ENCODE data around the gene CPTP.

Gene CPTP

DNA sequence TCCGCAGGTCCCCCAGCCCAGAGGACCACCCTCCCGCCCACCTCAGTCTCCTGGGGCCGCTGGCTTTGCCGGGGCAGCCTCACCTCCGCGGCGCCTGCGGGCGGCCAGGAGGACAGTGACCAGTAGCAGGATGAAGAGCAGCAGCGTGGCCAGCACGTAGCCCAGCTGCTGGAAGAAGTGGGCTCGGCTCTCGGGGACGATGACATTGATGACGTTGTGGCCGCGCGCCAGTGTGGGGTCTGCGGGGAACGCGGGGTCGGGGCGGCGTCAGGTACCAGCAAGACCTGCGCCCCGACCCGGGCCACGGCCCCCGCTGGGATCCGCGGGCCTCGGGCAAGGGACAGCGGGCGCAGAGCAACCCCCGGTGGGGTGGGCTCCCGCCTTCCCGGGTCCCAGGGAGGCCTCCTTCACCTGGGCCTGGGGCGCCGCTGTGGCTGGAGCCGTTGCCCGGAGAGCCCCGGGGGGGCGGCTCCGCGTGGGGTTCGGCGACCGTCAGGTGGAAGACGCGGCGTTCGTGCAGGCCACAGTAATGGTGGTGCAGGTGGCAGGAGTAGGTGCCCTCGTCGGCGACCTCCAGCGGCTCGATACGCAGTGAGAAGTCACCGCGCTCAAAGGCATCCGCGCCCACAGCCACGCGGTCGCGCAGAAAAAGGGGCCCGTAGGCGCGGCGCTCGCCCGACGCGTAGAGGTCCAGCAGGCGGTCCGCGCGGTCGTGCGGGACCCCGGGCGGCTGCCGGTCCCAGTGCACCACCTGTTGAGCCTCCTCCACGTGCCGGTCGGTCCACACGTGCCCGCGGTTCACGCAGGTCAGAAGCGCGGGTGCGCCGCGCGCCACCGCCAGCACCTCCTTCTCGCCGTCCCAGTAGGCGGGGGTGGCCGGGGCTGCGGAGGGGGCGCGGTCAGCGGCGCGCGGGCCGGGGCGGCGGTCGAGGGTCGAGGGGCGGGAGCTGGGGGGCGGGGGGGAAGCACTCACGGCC, 30.0 kb downstream of the CPTP start:
- TF ChIP-seq, protein P1, sequence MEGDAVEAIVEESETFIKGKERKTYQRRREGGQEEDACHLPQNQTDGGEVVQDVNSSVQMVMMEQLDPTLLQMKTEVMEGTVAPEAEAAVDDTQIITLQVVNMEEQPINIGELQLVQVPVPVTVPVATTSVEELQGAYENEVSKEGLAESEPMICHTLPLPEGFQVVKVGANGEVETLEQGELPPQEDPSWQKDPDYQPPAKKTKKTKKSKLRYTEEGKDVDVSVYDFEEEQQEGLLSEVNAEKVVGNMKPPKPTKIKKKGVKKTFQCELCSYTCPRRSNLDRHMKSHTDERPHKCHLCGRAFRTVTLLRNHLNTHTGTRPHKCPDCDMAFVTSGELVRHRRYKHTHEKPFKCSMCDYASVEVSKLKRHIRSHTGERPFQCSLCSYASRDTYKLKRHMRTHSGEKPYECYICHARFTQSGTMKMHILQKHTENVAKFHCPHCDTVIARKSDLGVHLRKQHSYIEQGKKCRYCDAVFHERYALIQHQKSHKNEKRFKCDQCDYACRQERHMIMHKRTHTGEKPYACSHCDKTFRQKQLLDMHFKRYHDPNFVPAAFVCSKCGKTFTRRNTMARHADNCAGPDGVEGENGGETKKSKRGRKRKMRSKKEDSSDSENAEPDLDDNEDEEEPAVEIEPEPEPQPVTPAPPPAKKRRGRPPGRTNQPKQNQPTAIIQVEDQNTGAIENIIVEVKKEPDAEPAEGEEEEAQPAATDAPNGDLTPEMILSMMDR (IDR thresholded peaks at IDR 0.05; ENCODE audit: low read depth, low read length): no peak
- Histone ChIP-seq H3K4me3 (ENCODE audit: low read depth, low read length) (no peak overlapping the region), H3K27me3 (ENCODE audit: insufficient read depth, low read depth, severe bottlenecking) (no peaks in the 10 kb centered on the region), H3K9me3 (ENCODE audit: severe bottlenecking) (no peaks in the 10 kb centered on the region), H3K27ac (peak overlapping the region; percentile 73), H3K36me3 (peaks cover 31% of the 10 kb centered on the region)
- no peak for DNase-seq

DNA sequence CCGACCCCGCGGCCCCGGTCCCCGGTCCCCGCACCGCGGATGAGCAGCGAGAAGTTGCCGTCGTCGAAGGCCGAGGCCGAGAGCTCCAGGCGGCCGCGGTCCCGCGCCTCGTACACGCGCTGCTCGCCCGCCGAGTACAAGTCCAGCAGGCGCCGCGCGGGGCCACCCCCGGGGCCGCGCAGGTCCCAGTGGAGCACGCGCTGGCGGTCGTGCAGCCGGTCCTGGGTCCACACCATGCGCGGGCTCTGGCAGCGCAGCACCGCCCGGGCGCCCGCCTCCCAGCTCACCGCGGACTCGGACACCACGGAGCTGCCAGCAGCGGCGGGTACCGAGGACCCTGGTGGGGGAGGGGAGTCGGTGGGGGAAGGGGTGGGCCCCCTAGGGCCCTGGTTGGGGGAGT, 30.8 kb downstream of the CPTP start:
- no peak overlapping the region for H3K27ac ChIP-seq
- H3K9me3 ChIP-seq (ENCODE audit: severe bottlenecking): no peaks in the 10 kb centered on the region
- H3K27me3 ChIP-seq (ENCODE audit: insufficient read depth, low read depth, severe bottlenecking): no peaks in the 10 kb centered on the region
- TF ChIP-seq, protein P1 (IDR thresholded peaks at IDR 0.05; ENCODE audit: low read depth, low read length): no peak
- H3K4me3 ChIP-seq (ENCODE audit: low read depth, low read length): no peak overlapping the region
- DNase-seq: no peak
- H3K36me3 ChIP-seq: peaks cover 31% of the 10 kb centered on the region

DNA sequence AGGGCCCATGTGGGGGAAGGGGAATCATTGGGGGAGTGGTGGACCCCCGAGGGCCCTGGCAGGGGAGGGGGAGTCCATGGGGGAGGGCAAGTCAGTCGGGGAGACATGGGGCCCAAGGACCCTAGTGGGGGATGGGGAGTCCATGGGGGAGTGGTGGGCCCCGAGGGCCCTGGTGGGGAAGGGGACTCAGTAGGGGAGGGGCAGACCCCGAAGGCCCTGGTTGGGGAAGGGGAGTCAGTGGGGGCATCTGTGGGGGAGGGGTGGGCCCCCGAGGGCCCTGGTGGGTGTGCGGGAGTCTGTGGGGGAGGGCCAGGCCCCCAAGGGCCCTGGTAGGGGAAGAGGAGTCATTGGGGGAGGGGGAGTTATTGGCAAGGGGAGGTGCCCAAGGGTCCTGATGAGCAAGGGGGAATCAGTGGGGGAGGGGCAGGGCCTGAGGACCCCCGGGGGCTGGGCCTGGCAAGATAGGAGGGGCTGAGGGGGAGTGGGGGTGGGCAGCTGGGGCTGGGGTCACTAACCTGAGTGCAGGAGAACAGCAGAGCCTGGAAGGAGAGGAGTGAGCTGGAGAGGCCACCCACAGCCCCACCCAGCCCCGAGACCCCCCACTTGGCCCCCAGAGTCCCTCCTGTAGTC, 31.7 kb downstream of the CPTP start:
- DNase-seq: no peak
- Histone ChIP-seq H3K9me3 (ENCODE audit: severe bottlenecking) (no peaks in the 10 kb centered on the region), H3K36me3 (peaks cover 31% of the 10 kb centered on the region), H3K27me3 (ENCODE audit: insufficient read depth, low read depth, severe bottlenecking) (no peaks in the 10 kb centered on the region), H3K27ac (no peak overlapping the region), H3K4me3 (ENCODE audit: low read depth, low read length) (peak overlapping the region; percentile 86)
- TF ChIP-seq, protein P1 (IDR thresholded peaks at IDR 0.05; ENCODE audit: low read depth, low read length): no peak

DNA sequence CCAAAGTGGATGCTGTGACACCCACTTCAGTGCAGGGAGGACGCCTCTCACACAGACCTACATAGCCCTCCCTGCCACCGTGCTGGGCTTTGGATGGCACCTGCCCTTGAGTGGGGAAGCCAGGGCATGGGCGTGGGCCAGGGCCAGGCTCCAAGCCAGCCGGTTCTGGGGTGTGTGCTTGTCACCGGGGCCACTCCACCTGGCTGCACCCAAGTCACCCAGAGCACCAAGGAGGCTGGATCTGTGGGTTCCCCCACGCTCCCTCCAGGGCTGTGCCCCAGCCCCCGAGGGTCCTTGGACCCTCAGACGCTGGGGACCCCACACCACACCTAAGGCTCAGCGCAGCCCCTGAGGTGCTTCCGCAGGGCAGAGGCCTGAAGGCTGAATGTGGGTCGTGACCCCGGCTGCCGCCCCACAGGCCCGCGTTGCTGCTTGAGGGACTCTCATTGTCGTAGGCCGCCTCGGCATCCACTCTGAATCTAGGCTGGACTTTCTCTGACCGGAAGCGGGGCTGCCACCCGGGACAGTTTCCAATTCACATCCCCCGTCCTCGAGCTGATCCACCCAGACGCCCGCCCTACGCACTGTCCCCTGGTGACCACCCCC, 32.3 kb downstream of the CPTP start:
- H3K4me3 ChIP-seq (ENCODE audit: low read depth, low read length): peak overlapping the region; percentile 86
- H3K27ac ChIP-seq: peak overlapping the region; percentile 95
- TF ChIP-seq, protein P1 (IDR thresholded peaks at IDR 0.05; ENCODE audit: low read depth, low read length): no peak
- no peaks in the 10 kb centered on the region for H3K9me3 ChIP-seq (ENCODE audit: severe bottlenecking)
- no peak for DNase-seq
- H3K27me3 ChIP-seq (ENCODE audit: insufficient read depth, low read depth, severe bottlenecking): no peaks in the 10 kb centered on the region
- H3K36me3 ChIP-seq: peaks cover 31% of the 10 kb centered on the region

DNA sequence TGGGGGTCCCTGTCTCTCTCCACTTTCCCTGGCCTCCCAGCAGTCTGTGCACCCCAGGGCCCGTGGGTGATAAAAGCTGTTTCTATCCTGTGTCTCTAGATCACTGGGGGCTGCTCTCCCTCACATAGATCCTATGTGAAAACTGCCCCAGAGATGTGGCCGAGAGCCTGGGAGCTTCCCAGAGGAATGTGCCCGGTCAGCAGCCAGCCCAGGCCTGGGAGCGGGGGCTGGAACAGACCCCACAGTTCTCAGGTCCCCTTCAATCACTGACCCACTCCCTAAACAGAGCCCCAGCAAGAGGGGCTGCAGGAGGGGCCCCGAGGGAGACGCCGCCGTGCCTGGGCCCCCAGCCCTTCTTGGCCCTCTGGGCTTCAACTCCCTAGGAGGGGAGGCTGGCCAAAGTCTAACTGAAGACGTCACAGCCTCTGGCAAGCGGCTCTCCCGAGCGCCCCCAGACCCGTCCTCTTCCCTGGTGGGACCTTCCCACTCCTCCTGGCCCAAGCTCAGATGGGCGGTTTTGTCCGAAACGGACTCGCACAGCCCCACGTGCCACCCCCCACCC, 33.4 kb downstream of the CPTP start:
- DNase-seq: peak; percentile 43

More for the DNA sequence above, 33.4 kb downstream of the CPTP start:
- TF ChIP-seq, protein P1 (IDR thresholded peaks at IDR 0.05; ENCODE audit: low read depth, low read length): no peak
- no peaks in the 10 kb centered on the region for H3K9me3 ChIP-seq (ENCODE audit: severe bottlenecking)
- peak overlapping the region; percentile 95 for H3K27ac ChIP-seq
- peaks cover 22% of the 10 kb centered on the region for H3K36me3 ChIP-seq
- H3K27me3 ChIP-seq (ENCODE audit: insufficient read depth, low read depth, severe bottlenecking): no peaks in the 10 kb centered on the region
- peak overlapping the region; percentile 86 for H3K4me3 ChIP-seq (ENCODE audit: low read depth, low read length)
